ENCODE results near the gene SINHCAF. TPM values are rescaled to one million over a fixed set of nuclear protein-coding genes. Genes with fewer than 3 reads are reported as not detected.

The SINHCAF gene
- total and polyA plus RNA-seq, 4 donors: 2.3 to 10.3 (median 4.9) TPM

DNA sequence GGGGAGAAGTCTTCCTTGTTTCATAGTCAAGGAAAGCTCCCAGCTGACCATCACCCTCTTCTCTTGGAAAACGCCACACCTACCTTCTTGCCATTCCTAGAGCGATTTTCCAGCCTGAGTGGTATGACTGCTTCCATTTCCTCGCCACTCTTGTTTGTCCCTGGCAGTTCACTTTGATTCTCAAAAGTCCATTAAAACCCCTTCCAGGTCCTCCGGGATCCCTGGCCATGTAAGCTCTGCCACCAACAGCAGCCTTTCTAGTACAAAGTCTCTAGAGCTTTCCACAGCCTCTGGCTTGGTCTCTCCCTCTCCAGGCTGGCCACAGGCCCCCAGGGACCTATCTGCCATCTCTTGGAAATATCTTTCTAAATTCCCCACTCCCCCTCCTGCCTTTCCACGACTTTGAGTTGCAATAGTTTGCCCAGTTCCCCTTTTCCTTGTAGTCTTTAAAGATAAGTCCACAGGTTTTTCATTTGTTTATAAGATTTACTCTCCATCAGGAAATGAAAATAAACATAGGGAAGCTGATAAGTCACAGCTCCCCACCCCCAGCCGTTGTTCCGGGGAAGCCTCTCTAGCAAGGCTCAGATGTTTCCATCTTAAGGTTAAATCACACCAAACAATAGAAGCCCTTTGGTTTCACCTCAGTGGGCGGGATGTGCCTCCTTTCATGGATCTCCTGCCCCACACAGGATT, 42.9 kb upstream of the SINHCAF start:
- 52% methylated on average over 8 of the region's 8 CpGs for WGBS
- DNase-seq (ENCODE audit: low spot score): no peak

DNA sequence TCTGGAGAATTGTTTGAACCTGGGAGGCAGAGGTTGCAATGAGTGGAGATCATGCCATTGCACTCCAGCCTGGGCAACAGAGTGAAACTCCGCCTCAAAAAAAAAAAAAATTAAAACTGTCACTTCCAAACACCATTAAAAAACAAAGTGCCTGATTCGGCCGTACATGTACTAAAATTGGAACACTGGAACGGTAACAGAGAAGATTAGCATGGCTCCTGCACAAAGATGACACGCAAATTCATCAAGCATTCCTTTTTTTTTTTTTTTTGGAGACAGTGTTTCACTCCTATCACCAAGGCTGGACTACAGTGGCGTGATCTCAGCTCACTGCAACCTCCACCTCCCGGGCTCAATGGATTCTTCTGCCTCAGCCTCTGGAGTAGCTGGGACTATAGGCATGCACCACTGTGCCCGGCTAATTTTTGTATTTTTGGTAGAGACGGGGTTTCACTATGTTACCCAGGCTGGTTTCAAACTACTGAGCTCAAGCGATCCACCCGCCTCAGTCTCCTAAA, 40.2 kb upstream of the SINHCAF start:
- no peak for DNase-seq (ENCODE audit: low spot score)
- WGBS: 93% methylated on average over 11 of the region's 11 CpGs
- no peaks in the 10 kb centered on the region for H3K4me1 ChIP-seq (ENCODE audit: control insufficient read depth in 4 of 4, insufficient read depth in 4 of 4, low read length in 3 of 4)
- H3K9me3 ChIP-seq (ENCODE audit: control insufficient read depth in 4 of 4, low read length in 3 of 4): no peaks in the 10 kb centered on the region
- no peak overlapping the region for H3K27ac ChIP-seq (ENCODE audit: low read depth in 1 of 2, low read length in 2 of 2)
- H3K9ac ChIP-seq (ENCODE audit: low read depth in 1 of 2, low read length in 2 of 2): no peak overlapping the region
- H3K4me3 ChIP-seq (ENCODE audit: low read depth in 1 of 3, low read length in 3 of 3): no peak overlapping the region
- no peaks in the 10 kb centered on the region for H3K27me3 ChIP-seq (ENCODE audit: control insufficient read depth in 4 of 4, insufficient read depth in 4 of 4, low read length in 3 of 4)
- TF ChIP-seq, protein P1, sequence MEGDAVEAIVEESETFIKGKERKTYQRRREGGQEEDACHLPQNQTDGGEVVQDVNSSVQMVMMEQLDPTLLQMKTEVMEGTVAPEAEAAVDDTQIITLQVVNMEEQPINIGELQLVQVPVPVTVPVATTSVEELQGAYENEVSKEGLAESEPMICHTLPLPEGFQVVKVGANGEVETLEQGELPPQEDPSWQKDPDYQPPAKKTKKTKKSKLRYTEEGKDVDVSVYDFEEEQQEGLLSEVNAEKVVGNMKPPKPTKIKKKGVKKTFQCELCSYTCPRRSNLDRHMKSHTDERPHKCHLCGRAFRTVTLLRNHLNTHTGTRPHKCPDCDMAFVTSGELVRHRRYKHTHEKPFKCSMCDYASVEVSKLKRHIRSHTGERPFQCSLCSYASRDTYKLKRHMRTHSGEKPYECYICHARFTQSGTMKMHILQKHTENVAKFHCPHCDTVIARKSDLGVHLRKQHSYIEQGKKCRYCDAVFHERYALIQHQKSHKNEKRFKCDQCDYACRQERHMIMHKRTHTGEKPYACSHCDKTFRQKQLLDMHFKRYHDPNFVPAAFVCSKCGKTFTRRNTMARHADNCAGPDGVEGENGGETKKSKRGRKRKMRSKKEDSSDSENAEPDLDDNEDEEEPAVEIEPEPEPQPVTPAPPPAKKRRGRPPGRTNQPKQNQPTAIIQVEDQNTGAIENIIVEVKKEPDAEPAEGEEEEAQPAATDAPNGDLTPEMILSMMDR (IDR thresholded peaks at IDR 0.05; ENCODE audit: low read depth, low read length, missing input control): no peak
- no peak for TF ChIP-seq JUND (IDR thresholded peaks at IDR 0.05)
- TF ChIP-seq, protein P2, sequence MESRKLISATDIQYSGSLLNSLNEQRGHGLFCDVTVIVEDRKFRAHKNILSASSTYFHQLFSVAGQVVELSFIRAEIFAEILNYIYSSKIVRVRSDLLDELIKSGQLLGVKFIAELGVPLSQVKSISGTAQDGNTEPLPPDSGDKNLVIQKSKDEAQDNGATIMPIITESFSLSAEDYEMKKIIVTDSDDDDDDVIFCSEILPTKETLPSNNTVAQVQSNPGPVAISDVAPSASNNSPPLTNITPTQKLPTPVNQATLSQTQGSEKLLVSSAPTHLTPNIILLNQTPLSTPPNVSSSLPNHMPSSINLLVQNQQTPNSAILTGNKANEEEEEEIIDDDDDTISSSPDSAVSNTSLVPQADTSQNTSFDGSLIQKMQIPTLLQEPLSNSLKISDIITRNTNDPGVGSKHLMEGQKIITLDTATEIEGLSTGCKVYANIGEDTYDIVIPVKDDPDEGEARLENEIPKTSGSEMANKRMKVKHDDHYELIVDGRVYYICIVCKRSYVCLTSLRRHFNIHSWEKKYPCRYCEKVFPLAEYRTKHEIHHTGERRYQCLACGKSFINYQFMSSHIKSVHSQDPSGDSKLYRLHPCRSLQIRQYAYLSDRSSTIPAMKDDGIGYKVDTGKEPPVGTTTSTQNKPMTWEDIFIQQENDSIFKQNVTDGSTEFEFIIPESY (IDR thresholded peaks at IDR 0.05): no peak
- TF ChIP-seq RAD21 (IDR thresholded peaks at IDR 0.05): no peak
- TF ChIP-seq, protein P3, sequence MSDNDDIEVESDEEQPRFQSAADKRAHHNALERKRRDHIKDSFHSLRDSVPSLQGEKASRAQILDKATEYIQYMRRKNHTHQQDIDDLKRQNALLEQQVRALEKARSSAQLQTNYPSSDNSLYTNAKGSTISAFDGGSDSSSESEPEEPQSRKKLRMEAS (IDR thresholded peaks at IDR 0.05): no peak
- TF ChIP-seq, protein P4, sequence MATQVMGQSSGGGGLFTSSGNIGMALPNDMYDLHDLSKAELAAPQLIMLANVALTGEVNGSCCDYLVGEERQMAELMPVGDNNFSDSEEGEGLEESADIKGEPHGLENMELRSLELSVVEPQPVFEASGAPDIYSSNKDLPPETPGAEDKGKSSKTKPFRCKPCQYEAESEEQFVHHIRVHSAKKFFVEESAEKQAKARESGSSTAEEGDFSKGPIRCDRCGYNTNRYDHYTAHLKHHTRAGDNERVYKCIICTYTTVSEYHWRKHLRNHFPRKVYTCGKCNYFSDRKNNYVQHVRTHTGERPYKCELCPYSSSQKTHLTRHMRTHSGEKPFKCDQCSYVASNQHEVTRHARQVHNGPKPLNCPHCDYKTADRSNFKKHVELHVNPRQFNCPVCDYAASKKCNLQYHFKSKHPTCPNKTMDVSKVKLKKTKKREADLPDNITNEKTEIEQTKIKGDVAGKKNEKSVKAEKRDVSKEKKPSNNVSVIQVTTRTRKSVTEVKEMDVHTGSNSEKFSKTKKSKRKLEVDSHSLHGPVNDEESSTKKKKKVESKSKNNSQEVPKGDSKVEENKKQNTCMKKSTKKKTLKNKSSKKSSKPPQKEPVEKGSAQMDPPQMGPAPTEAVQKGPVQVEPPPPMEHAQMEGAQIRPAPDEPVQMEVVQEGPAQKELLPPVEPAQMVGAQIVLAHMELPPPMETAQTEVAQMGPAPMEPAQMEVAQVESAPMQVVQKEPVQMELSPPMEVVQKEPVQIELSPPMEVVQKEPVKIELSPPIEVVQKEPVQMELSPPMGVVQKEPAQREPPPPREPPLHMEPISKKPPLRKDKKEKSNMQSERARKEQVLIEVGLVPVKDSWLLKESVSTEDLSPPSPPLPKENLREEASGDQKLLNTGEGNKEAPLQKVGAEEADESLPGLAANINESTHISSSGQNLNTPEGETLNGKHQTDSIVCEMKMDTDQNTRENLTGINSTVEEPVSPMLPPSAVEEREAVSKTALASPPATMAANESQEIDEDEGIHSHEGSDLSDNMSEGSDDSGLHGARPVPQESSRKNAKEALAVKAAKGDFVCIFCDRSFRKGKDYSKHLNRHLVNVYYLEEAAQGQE (IDR thresholded peaks at IDR 0.05): no peak
- no peaks in the 10 kb centered on the region for H3K36me3 ChIP-seq (ENCODE audit: control insufficient read depth in 4 of 4, insufficient read depth in 3 of 4, low read depth in 1 of 4, low read length in 3 of 4)

More for the DNA sequence above, 42.9 kb upstream of the SINHCAF start:
- no peaks in the 10 kb centered on the region for H3K9me3 ChIP-seq (ENCODE audit: control insufficient read depth in 4 of 4, low read length in 3 of 4)
- H3K27me3 ChIP-seq (ENCODE audit: control insufficient read depth in 4 of 4, insufficient read depth in 4 of 4, low read length in 3 of 4): no peaks in the 10 kb centered on the region
- H3K9ac ChIP-seq (ENCODE audit: low read depth in 1 of 2, low read length in 2 of 2): no peak overlapping the region
- no peak overlapping the region for H3K4me3 ChIP-seq (ENCODE audit: low read depth in 1 of 3, low read length in 3 of 3)
- no peak overlapping the region for H3K27ac ChIP-seq (ENCODE audit: low read depth in 1 of 2, low read length in 2 of 2)
- TF ChIP-seq FOXA2 (IDR thresholded peaks at IDR 0.05): no peak
- TF ChIP-seq, protein P3 (IDR thresholded peaks at IDR 0.05): no peak
- TF ChIP-seq RXRA (IDR thresholded peaks at IDR 0.05): no peak
- TF ChIP-seq, protein P1 (IDR thresholded peaks at IDR 0.05; ENCODE audit: low read depth, low read length, missing input control): no peak
- TF ChIP-seq HNF4G (IDR thresholded peaks at IDR 0.05): no peak
- TF ChIP-seq EGR1 (IDR thresholded peaks at IDR 0.05; ENCODE audit: low read depth in 2 of 2): no peak
- TF ChIP-seq, protein P2 (IDR thresholded peaks at IDR 0.05): no peak
- TF ChIP-seq HNF4A (conservative IDR thresholded peaks at IDR 0.05): no peak
- no peak for TF ChIP-seq NR2F2 (IDR thresholded peaks at IDR 0.05)
- no peak for TF ChIP-seq YY1 (IDR thresholded peaks at IDR 0.05)
- TF ChIP-seq TAF1 (conservative IDR thresholded peaks at IDR 0.05): no peak
- TF ChIP-seq JUND (IDR thresholded peaks at IDR 0.05): no peak
- no peak for TF ChIP-seq GABPA (IDR thresholded peaks at IDR 0.05 in 1 of 2, conservative IDR thresholded peaks at IDR 0.05 in 1 of 2)
- no peaks in the 10 kb centered on the region for H3K4me1 ChIP-seq (ENCODE audit: control insufficient read depth in 4 of 4, insufficient read depth in 4 of 4, low read length in 3 of 4)
- no peaks in the 10 kb centered on the region for H3K36me3 ChIP-seq (ENCODE audit: control insufficient read depth in 4 of 4, insufficient read depth in 3 of 4, low read depth in 1 of 4, low read length in 3 of 4)

Data from liver (tissue), 9 donors.